ENCODE data around the gene OR10A2. TPM values are rescaled to one million over a fixed set of nuclear protein-coding genes. Genes with fewer than 3 reads are reported as not detected.

Gene OR10A2
- not detected for total RNA-seq

GRCh38 chr11:6862961-6863360, at the start of gene OR10A2:
TSS of gene OR10A2 (plus strand) at chr11:6863057. CDS start at chr11:6869755, 6,698 bp downstream.
- TF ChIP-seq CTCF (IDR thresholded peaks at IDR 0.05; ENCODE audit: low read depth): no peak

- no peak for TF ChIP-seq CTCF (IDR thresholded peaks at IDR 0.05; ENCODE audit: low read depth)
These were observed 49.2 kb upstream of the OR10A2 start for GRCh38 chr11:6813656-6814055.

GRCh38 chr11:6817694-6818093, 45.2 kb upstream of the OR10A2 start:
- no peak for TF ChIP-seq CTCF (IDR thresholded peaks at IDR 0.05; ENCODE audit: low read depth)

GRCh38 chr11:6818967-6819366, 43.9 kb upstream of the OR10A2 start:
- TF ChIP-seq CTCF (IDR thresholded peaks at IDR 0.05; ENCODE audit: low read depth): no peak

- no peak for TF ChIP-seq CTCF (IDR thresholded peaks at IDR 0.05; ENCODE audit: low read depth)
These were observed 38.6 kb upstream of the OR10A2 start for GRCh38 chr11:6824136-6824823.

GRCh38 chr11:6825231-6825744, 37.6 kb upstream of the OR10A2 start:
- TF ChIP-seq CTCF (IDR thresholded peaks at IDR 0.05; ENCODE audit: low read depth): no peak

- TF ChIP-seq CTCF (IDR thresholded peaks at IDR 0.05; ENCODE audit: low read depth): no peak
These were observed 34.8 kb upstream of the OR10A2 start for GRCh38 chr11:6828103-6828502.
